D721Med (cell line): ENCODE measurements around the gene CRACDL.

Source experiments
- DNase-seq: peaks from one replicate; pipeline ENCODE4 v3.0.0; 2011; ENCODE audit warnings: low spot score; ENCODE audit not compliant: insufficient read length
- FAIRE-seq: peaks from 2 replicates; lab custom pipeline; 2011; peaks lifted over from hg19 to GRCh38; lab: Jason Lieb, UNC
- TF ChIP-seq, protein P1 (sequence below): IDR thresholded peaks from 2 replicates; pipeline ENCODE4 v1.5.1; 2012; ENCODE audit warnings: mild to moderate bottlenecking, control low read depth; ENCODE audit not compliant: insufficient read depth; ENCODE audit errors: missing control alignments

The CRACDL gene

DNA sequence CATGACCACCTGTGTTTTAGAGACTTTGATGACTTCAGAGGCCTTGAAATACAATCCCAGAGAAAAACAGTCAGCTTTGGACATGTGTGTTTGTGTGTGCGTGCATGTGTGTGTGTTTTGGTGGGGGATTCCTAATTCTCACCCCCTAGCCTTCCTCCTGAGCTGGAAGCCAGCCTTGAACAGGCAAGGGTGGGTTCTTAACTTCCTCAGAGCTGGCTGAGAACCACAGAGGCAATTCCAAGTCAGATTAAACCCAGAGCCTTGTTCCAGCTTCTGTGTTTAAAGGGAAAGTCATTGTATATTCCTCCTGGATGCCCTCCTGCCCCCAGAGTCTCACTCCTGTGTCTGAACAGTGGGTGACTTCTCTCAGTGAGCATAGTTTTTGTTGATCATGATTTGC lies 159.9 kb downstream of the CRACDL start:
- no peak for DNase-seq
- FAIRE-seq: no peak
- TF ChIP-seq, protein P1, sequence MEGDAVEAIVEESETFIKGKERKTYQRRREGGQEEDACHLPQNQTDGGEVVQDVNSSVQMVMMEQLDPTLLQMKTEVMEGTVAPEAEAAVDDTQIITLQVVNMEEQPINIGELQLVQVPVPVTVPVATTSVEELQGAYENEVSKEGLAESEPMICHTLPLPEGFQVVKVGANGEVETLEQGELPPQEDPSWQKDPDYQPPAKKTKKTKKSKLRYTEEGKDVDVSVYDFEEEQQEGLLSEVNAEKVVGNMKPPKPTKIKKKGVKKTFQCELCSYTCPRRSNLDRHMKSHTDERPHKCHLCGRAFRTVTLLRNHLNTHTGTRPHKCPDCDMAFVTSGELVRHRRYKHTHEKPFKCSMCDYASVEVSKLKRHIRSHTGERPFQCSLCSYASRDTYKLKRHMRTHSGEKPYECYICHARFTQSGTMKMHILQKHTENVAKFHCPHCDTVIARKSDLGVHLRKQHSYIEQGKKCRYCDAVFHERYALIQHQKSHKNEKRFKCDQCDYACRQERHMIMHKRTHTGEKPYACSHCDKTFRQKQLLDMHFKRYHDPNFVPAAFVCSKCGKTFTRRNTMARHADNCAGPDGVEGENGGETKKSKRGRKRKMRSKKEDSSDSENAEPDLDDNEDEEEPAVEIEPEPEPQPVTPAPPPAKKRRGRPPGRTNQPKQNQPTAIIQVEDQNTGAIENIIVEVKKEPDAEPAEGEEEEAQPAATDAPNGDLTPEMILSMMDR: no peak

DNA sequence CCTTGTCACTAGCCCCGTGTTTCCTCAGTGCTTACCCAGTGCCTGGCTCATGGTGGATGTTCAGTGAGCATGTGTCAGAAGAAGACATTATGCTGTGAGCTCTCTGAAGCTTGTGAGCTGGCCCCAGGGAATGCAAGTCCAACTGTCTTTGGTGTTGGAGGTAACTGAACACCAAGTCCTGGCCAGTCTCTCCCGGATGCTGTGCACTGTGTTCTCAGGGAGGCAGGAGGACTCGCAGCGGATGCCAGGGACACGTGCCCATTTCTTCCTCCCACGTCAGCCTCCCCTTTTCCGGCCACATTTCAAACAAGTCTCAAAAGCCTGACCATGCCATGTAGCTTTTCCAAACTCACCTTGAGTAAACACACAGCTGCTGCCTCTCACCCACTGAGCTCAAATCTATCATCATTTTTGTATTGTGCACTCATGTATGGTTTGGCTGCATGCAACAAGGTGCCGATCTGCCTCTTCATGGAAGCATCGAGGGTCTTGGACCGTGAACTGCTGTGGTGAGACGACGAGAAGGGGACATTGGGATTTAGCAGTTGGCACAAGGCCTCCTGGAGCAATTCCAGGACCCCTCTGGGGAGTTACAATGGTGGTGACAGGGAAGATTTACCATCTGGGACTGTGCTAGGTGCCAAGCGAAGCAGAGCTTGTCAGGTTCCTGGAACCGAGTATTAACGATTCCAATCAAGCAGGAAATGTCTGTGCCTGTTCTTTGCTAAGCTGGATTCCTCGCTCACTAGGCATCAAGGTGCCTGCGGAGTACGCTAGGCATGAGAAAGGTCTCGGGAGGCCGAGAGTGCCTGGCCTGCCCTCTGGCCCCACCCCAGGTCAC lies 160.7 kb downstream of the CRACDL start:
- no peak for FAIRE-seq
- TF ChIP-seq, protein P1: no peak
- DNase-seq: no peak

DNA sequence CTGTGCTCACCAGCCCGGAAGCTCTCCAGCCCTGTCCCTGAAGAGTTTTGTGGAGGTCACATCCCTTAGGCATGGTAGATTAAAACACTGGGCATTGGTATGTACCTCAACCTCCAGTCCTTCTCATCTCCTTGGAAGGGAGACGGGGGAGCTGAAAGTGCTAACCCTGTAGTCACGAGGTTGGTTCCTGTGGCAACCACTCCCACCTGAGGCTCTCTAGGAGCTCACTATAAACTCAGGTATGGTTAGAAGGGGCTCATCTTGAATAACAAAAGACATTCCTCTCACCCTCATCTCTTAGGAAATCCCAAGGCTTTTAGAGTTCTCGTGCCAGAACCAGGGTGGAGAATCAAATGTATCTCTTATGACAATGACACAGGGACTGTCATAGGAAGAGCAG lies 162.1 kb downstream of the CRACDL start:
- TF ChIP-seq, protein P1: no peak
- no peak for DNase-seq
- no peak for FAIRE-seq

DNA sequence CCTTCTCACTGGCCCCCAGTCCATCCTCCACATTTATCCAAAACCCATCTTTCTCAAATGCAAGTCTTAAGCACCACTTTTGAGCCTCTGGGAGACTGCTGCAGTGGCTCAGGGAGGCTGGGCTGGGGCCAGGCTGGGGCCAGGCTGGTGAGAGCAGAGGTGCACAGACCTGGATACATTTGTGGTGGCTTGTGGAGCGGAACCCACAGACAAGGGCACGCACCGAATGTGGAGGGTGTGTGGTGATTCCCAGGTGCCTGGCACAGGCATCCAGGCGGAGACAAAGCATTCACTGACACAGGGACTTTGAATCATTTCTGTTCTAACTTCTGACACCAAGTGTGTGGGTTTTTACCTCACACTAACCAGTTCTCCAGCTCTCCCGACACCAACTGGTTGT lies 162.9 kb downstream of the CRACDL start:
- TF ChIP-seq, protein P1: no peak
- FAIRE-seq (no peak), DNase-seq (no peak)

DNA sequence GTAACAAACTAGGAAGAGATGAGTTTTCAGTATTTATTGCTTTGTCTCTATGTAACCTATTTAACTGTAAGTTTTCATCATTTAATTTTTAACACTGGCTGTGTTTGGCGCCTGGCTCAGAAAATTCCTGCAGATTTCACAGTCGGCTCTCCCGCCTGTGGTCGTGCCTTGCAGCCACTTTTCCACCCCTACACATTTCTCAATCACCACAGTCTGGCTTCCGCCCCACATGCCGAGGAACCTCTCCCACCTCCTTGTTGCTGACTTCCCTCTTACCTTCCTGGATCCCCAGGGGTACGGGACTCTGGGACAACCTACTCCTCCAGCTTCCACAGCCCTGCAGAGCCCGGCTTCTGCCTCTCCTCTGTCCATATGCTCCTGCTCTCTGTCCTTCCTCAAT lies 163.5 kb downstream of the CRACDL start:
- DNase-seq: no peak
- no peak for FAIRE-seq
- TF ChIP-seq, protein P1: no peak

DNA sequence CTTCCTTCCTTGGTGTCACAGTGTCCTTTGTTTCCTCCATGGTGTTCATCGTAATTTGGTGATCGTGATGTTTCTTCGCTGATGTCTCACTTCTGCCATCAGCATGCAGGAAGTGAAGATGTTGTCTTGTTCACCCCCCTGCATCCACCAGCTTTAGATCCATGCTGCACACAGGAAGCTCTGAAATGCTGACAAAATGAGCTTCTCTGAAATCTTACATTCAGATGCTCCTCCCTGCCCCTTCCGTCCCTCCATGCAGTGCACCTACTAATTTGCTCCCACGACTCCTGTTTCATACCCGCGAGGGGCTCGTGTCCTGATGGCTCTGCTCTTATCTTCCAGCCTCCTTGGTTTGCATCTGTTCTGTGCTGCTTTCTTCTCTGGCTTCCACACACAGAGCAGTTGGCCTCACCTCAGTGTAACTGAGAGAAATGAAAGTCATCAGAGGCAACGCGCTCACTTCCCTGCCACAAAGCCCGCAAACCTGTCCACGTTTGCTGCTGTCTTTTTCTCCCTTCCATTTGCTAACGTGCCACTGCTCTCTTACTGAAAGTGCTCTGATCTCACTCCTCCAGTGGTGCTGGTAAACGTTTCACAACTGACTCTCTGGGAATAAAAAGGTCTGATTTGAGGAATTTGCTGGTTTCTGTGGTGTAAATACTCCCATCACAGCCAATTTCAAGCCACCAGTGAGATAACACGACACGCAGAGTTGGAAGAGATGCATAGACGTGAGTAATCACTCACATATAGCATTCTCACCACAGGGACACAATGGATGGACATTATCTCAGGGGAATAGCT lies 164.1 kb downstream of the CRACDL start:
- no peak for DNase-seq
- TF ChIP-seq, protein P1: no peak
- no peak for FAIRE-seq
